Measurements from ENCODE around the gene ZNF564. TPM values are rescaled to one million over a fixed set of nuclear protein-coding genes. Genes with fewer than 3 reads are reported as not detected.
"Not testable (repeated sequence)": the region's sequence is repeated elsewhere in the genome, so short reads cannot be mapped to it uniquely, and the experiment has no call there.

ZNF564 gene
- total RNA-seq (ENCODE audit: insufficient read depth, low replicate concordance): 26.5 TPM

DNA sequence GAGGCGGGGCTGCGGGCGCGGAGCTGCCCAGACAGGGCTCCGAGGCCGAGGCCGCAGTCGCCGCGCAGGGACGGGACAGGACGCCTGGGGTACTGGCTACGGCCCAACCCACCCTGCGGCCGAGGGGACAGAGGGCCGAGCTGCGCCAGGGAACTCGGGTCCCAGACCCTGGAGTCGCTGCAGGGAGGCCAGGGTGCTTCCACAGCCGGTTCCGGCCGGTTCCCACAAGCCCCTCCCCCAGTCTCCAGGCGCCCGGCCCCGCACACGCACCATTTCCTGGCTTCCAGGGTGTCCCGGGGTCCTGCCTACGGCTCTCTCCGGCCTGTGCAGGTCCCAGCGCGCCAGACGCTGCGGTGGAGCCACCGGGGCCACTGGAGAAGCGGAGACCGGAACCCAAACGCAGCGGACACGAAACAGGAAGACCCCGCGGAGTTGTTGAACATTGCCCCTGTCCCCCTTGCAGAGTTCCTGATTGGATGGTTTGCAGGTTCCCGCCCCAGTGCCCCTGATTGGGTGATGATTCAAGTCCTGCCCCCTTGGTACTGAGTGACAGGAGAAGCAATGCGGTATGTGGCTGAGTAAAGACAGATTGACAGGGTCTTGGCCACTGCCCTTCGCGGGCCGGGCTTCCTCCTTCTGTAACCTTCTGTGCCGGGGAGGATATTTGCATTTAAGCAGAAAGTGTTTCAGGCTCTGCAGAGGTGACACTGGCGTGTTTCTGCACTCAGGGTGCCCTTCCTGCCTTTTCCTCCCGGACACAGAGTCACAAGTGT is at the start of gene ZNF564:
Gene ZNF564 (minus strand): TSS at position 423 of the 773 bp plus-strand sequence. CDS start 150 bp downstream, at position 273.
- DNase-seq (ENCODE audit: low spot score): peak; percentile 100

DNA sequence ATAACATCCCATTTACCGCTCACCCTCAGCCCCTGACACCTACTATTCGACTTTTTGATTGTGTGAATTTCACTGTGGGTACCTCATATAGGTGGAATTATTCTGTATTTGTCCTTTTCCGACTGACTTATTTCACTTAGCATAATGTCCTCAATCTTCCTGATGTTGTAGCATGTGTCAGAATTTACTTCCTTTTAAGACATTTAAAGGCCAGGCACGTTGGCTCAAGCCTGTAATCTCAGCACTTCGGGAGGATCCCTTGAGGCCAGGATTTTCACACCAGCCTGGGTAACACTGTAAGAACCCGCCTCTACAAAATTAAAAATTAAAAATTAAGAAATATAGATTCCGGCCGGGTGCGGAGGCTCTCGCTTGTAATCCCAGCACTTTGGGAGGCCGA is 46.3 kb upstream of the ZNF564 start:
- DNase-seq (ENCODE audit: low spot score): no peak

DNA sequence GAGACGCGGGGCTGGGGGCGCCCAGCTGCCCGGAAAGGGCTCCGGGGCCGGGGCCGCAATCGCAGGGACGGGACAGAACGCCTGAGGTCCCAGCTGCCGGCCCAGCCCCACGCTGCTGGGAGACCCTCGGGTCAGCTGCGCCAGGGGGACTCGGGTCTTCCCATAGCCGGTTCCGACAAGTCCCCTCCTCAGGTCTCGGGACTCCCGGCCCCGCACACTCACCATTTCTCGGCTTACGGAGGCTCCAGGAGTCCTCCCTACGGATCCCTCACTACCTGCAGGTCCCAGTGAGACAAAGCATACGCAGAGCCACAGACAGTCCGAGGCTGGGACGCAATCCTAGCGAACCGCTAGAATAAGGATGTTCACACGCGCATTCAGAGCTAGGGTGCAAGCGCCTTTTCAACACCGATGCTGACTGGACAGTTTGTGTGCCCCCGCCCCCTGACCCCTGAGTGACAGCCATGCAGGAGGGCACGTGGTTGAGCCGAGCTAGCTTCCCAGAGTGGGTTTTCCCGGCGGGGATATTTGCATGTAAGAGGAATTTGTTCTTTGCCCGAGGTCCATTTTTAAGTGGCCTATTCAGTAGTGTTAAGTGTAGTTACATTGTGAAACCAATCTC is 45.8 kb upstream of the ZNF564 start:
- DNase-seq (ENCODE audit: low spot score): no peak

DNA sequence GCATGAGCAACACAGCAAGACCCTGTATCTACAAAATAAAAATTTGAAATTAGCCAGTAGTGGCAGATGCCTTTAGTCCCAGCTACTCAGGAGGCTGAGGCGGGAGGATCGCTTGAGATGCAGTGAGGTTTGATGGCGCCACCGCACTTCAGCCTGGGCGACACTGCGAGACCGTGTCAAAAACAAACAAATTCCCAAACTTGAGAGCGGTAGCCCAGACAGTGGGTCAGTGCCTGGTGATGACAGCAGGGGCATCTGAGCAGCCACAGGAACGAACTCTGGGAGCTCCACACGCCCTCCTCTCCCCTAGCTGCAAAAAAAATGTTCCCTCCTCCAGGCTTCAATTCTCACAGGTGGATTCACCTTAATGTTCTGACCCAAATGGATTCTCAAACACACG is 45.2 kb upstream of the ZNF564 start:
- no peak for DNase-seq (ENCODE audit: low spot score)

DNA sequence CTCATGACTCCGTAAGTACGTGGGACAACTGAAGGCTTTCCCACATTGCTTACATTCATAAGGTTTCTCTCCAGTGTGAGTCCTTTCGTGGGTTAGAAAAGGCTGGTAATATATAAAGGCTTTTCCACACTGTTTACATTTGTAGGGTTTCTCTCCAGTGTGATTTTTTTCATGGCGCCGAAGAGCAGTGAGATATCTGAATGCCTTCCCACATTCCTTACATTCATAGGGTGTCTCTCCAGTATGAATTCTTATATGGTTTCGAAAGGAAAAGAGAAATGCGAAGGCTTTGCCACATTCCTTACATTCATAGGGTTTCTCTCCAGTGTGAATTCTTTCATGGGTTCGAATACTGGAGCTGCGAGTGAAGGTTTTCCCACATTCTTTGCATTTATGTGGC is 29.8 kb upstream of the ZNF564 start:
- no peak for DNase-seq (ENCODE audit: low spot score)

DNA sequence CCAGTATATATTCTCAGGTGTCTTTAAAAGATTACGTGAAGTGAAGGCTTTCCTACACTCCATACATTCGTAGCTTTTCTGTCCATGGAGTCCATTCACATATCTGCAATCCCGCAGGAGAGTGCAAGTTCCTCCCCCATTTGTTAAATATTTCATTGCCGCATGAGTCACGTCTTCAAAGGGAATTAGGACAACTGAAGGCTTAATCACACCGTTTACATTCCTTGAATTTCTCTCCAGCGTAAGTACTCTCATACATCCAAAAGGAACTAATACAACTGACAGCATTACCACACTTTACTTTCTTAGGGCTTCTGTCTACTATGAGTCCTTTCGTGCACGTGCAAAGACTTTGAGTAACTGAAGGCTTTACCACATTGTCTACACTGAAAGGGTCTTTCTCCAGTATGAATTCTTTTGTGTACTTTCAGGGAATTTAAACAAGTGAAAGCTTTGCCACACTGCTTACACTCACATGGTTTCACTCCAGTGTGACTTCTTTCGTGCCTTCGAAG is 29.0 kb upstream of the ZNF564 start:
- no peak for DNase-seq (ENCODE audit: low spot score)

DNA sequence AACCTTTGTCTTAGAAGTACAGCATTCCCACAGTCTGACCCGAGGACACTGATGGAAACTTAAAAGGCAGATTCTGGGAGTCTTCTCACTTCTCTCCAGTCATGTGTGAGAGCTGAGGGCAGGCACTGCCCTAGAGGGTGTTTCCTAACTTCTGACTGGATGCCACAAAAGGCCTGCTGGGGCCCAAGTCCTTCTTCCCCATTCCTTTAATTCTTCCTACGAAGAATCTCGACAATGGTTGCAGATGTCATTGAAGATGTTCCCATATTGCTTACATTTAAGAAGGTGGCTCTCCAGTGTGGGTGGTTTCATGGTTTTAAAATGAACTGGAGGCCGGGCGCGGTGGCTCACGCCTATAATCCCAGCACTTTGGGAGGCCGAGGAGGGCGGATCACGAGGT is 27.4 kb upstream of the ZNF564 start:
- DNase-seq (ENCODE audit: low spot score): no peak

DNA sequence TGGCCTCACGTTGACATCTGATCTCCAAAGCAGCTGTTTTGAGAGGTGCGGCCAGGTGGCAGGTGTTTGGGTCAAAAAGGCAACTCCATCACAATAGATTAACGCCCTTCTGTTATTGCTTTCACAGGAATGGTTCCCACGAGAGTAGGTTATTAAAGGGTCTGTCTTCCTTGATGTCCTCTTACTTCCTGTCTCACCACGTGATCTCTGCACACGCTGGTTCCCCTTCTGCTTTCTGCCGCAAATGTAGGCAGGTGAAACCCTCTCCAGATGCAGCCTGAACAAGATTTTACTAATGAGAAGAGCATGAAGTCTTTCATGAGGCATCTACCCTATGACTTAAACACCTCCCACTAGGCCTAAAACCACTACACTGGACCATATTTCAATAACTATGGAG is 22.8 kb upstream of the ZNF564 start:
- DNase-seq (ENCODE audit: low spot score): no peak

DNA sequence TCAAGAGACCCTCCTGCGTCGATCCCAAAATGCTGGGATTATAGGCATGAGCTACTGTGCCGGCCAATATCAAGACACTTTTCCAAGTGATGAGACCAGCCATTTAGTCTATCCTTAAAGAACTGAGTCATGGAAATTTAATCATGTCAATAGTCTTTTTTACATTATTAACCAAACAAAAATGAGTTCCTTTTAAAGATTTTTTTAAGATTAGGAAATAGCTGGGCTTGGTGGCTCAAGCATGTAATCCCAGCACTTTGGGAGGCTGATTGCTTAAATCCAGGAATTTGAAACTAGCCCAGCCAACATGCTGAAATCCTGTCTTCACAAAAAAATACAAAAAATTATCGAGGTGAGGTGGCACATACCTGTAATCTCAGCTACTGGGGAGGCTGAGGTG is 16.7 kb upstream of the ZNF564 start:
- DNase-seq (ENCODE audit: low spot score): no peak

DNA sequence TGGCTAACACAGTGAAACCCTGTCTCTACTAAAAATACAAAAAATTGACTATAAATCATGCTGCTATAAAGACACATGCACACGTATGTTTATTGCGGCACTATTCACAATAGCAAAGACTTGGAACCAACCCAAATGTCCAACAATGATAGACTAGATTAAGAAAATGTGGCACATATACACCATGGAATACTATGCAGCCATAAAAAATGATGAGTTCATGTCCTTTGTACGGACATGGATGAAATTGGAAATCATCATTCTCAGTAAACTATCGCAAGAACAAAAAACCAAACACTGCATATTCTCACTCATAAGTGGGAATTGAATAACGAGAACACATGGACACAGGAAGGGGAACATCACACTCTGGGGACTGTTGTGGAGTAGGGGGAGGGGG is 15.1 kb upstream of the ZNF564 start:
- not testable (repeated sequence) for DNase-seq (ENCODE audit: low spot score)

DNA sequence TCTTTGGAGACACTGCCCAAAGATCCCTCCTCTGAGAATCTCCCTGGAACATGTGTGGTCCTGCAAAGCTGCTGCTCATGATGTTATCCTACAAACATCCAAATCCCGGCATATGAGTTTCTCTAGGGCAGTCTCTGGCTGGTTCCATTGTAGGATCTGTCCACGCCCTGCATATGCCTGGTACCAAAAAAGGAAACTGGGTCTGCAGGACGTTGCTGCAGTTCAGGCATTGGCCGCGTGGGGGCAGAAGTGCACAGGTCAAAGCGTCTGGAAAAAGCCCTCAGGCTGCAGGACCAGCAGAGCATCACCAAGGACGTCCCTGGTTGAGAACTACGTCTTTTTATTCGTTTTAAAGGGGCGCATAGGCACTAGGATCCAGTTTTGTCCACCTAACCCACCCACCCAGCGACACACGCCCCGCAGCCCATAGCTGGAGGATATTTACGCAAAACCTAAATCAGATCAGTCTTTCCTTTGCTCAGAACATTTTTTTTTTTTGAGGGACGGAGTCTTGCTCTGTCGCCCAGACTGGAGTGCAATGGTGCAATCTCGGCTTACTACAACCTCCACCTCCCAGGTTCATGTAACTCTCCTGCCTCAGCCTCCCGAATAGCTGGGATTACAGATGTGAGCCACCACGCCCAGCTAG is 12.9 kb upstream of the ZNF564 start:
- DNase-seq (ENCODE audit: low spot score): peak; percentile 97

DNA sequence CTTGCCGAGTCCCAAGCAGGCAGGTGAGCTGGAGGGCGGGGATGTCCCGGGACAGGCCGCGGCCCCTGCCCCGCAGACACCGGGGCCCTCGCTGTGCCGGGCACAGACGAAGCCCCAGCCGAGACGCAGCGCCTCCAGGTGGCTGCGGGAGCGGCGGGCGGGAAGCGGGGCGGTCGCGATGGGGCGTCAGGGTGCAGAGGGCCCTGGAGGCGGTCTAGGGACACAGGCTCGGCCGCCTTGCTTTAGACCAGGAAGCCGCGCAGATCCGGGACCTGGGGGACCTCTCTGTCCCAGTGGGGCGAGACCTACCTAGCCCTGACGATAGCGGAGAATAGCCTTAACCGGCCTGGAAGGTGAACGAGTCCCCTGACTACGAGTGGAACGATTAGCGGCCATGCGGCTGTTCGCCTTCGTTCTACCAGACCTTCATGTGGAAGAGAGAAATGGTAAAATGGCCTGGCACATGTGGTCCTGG is 4.2 kb upstream of the ZNF564 start:
- DNase-seq (ENCODE audit: low spot score): no peak

DNA sequence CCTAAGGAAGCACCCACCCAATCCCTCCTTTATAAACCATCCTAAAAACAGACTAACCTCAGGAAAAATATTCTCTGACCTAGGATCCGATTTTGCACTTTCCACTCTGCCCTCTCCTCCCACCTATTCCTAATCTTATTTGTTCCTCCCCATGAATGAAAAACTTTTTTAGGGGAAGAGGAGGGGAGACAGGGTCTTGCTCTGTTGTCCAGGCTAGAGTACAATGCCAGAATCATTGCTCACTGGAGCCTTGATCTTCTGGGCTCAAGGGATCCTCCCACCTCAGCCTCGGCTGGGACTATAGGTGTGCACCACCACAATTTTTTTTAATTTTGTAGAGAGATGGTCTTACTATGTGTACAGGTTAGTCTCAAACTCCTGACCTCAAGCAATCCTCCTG is 4.4 kb downstream of the ZNF564 start:
- DNase-seq (ENCODE audit: low spot score): no peak

DNA sequence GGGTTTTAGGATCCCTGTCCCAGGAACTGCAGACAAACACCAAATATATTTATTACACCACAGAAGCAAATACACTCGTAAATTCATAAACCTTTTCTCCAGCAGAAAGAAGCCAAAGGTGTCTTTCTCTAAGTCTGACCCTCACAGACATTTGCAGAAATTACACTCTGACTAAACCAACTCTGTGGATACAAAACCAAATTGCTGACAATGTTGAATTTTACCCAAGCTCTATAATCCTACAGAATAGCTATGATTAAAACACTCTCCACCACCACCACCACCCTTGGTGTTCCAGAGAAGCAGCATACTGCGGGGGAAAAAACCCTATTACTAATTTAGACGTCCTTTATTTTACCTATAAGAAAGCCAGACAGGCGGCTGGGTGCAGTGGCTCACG is 5.2 kb downstream of the ZNF564 start:
- DNase-seq (ENCODE audit: low spot score): no peak

DNA sequence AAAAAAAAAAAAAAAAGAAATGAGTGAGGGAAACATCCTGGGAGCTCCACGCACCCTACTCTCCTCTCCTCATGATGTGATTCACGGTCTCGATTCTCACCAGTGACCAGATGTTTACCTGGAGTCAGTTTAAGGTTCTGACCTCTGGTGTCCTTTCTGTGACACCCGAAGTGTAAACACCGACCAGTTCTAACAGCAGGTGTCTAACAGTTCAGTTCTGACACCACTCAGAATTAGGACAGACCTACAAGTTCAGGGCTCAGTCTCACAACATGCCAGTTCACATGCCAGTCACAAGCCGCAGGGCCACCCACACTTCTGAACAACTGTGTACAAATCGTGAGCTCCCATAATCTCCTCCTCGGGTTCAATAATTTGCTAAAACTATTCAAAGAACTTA is 6.0 kb downstream of the ZNF564 start:
- DNase-seq (ENCODE audit: low spot score): no peak

DNA sequence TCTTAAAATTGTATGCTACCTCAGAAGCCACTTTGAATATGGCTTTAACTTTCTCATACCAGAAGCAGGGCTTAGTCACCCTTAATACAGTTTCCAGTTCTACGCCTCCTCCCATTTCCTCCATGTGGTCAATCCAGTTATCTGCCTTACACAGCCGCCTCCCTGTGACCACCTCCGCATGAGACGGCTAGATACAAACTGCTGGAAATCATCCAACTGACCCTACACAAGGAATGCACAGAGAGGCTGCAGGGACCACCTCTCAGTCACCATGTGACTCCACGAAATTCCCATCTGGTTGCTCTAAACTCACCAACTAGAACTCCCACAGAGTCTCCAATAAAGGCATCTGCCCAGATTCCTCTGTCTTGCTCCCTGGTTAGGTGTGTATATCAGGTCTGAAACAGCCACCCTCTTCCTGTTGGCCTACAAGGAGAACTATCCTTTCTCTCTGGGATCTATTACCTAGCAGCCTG is 6.8 kb downstream of the ZNF564 start:
- peak; percentile 24 for DNase-seq (ENCODE audit: low spot score)

DNA sequence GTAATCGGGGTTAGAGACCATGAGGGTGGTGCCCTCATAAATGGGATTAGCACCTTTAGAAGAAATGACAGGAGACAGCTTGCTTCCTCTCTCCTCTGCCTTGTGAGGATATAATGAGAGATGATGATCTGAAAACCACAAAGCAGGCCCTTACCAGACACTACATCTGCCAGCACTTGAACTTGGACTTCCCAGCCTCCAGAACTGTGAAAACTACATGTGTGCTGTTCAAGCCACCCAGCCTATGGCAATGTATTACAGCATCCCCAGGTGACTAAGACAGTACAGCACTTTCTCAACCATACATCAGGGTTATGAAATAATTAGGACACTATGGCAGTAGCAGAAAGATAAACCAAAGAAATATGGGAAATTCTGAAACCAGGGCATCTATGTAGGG is 7.4 kb downstream of the ZNF564 start:
- no peak for DNase-seq (ENCODE audit: low spot score)

DNA sequence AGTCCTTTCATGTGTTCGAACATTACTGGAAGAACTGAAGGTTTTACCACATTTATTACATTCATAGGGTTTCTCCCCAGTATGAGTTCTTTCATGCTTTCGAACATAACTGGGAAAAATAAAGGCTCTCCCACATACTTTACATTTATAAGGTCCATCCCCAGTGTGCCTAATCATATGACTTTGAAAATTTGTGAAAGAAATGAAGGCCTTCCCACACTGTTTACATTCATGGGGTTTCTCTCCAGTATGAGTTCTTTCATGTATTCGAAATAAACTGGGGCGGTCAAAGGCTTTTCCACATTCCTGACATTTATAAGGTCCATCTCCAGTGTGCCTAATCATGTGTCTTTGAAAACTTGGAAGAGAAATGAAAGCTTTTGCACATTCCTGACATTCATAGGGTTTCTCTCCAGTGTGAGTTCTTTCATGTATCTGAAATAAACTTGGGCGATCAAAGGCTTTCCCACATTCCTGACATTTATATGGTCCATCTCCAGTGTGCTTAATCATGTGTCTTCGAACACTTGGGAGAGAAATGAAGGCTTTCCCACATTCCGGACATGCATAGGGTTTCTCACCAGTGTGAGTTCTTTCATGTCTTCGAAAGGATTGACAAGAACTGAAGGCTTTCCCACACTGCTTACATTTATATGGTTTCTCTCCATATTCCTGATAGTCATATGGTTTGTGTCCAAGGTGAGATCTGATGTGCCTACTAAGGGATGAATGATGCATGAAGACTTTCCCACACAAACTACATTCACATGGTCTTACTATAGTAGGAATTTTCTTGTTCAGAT is 24.0 kb downstream of the ZNF564 start:
- DNase-seq (ENCODE audit: low spot score): no peak

DNA sequence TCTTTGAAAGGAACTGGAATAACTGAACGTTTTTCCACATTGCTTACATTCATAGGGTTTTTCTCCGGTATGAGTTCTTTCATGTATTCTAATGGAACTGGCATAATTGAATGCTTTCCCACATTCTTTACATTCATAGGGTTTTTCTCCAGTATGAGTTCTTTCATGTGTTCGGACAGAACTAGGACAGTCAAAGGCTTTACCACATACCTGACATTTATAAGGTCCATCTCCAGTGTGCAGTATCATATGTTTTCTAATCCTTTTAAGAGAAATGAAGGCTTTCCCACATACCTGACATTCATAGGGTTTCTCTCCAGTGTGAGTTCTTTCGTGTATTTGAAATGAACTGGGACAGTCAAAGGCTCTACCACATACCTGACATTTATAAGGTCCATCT is 24.7 kb downstream of the ZNF564 start:
- DNase-seq (ENCODE audit: low spot score): no peak

DNA sequence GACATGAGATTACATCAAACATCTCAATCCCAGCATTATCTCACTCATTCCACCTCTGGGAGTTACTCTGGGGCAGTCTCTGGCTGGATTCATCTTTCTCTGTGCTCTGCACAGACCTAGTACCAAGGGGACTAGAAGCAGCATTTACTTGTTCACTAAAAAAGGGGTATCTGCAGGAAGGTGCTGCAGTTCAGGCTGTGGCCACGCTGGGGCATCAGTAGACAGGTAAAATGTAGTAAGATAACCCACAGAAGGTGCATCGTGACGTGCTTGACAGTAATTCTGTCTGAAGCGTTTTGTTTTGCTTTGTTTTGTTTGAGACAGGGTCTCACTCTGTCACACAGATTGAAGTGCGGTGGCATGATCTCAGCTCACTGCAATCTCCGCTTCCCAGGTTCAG is 29.3 kb downstream of the ZNF564 start:
- no peak for DNase-seq (ENCODE audit: low spot score)

DNA sequence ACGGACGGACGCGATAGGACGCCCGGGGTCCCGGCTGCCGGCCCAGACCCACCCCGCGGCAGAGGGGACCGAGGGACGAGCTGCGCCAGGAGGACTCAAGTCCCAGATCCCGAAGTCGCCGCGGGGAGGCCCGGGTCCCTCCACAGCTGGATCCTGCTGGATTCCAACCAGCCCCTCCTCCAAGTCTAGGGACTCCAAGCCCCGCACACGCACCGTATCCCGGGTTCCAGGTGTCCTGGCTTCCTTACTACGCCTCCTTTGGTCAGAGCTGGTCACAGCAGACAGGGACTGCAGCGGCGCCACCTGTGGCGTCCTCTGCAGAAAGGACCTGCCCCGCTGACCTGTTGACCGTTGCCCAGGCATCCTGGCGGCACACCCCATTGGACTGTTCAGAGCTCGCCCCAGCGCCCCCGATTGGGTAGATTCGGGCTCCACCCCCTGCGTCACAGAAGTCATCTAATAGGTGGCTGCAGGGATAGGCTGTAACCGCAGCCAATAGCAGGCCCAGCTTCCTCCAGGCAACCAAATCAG is 37.7 kb downstream of the ZNF564 start:
- no peak for DNase-seq (ENCODE audit: low spot score)
